GM19467 (cell line): Measurements from ENCODE around the gene SSC5D.
"Not testable (repeated sequence)": the region's sequence is repeated elsewhere in the genome, so short reads cannot be mapped to it uniquely, and the experiment has no call there.

ENCODE experiments used
- ATAC-seq: cut with Tn5 transposase; IDR thresholded peaks from one replicate; pipeline ENCODE4 v1.9.1; 2021; ENCODE audit warnings: mild to moderate bottlenecking, moderate library complexity; ENCODE audit not compliant: unreplicated experiment

The SSC5D gene

GRCh38 chr19:55487924-55488687 lies at the start of gene SSC5D:
SSC5D (plus strand) TSS chr19:55488436; CDS start chr19:55488590, 154 bp downstream.
- no peak for ATAC-seq

- no peak for ATAC-seq
Observed at GRCh38 chr19:55439052-55439451, 49.2 kb upstream of the SSC5D start.

- no peak for ATAC-seq
Observed at GRCh38 chr19:55440411-55441105, 47.7 kb upstream of the SSC5D start.

- no peak for ATAC-seq
Observed at GRCh38 chr19:55441319-55441691, 46.9 kb upstream of the SSC5D start.

GRCh38 chr19:55441692-55442321 lies 46.4 kb upstream of the SSC5D start:
- no peak for ATAC-seq

GRCh38 chr19:55442372-55442961 lies 45.8 kb upstream of the SSC5D start:
- ATAC-seq, result no peak

- no peak for ATAC-seq
Observed at GRCh38 chr19:55443045-55443823, 45.0 kb upstream of the SSC5D start, which contains the start of gene SHISA7. SHISA7 (minus strand) TSS chr19:55443300; CDS start chr19:55442863, 437 bp downstream.

GRCh38 chr19:55443824-55444480 lies 44.3 kb upstream of the SSC5D start:
- no peak for ATAC-seq

- ATAC-seq, result no peak
Observed at GRCh38 chr19:55444646-55445045, 43.6 kb upstream of the SSC5D start.

GRCh38 chr19:55446060-55446459 lies 42.2 kb upstream of the SSC5D start:
- ATAC-seq, result no peak

- ATAC-seq, result no peak
Observed at GRCh38 chr19:55447421-55448174, 40.6 kb upstream of the SSC5D start.

- not testable (repeated sequence) for ATAC-seq
Observed at GRCh38 chr19:55448175-55448490, 40.1 kb upstream of the SSC5D start.

- no peak for ATAC-seq
Observed at GRCh38 chr19:55449469-55449868, 38.8 kb upstream of the SSC5D start.

GRCh38 chr19:55451163-55451964 lies 36.9 kb upstream of the SSC5D start:
- no peak for ATAC-seq

GRCh38 chr19:55451965-55452748 lies 36.1 kb upstream of the SSC5D start:
- ATAC-seq, result no peak

- ATAC-seq, result no peak
Observed at GRCh38 chr19:55452749-55453346, 35.4 kb upstream of the SSC5D start.

- no peak for ATAC-seq
Observed at GRCh38 chr19:55453511-55454260, 34.5 kb upstream of the SSC5D start.
